Bronchial epithelial cell (primary cell): ENCODE measurements around the gene COL23A1. TPM values are rescaled to one million over a fixed set of nuclear protein-coding genes. Genes with fewer than 3 reads are reported as not detected.
A peak's percentile ranks its signal among the peaks of the same experiment; 100 is the strongest.

Source experiments
- DNase-seq: peaks from one replicate; pipeline ENCODE4 v3.0.0-alpha.2; 2010; ENCODE audit warnings: low read depth
- FAIRE-seq: peaks from 2 replicates; lab custom pipeline; 2011; peaks lifted over from hg19 to GRCh38; lab: Jason Lieb, UNC
- H3K27me3 ChIP-seq: 2 replicates; pipeline ENCODE4 v1.5.1; 2011; ENCODE audit warnings: low read length; ENCODE audit not compliant: control insufficient read depth, insufficient read depth
- H3K36me3 ChIP-seq: 2 replicates; pipeline ENCODE4 v1.5.1; 2011; ENCODE audit warnings: low read length; ENCODE audit not compliant: control insufficient read depth, insufficient read depth
- H3K4me3 ChIP-seq: 2 replicates; pipeline ENCODE4 v1.5.1; 2011; ENCODE audit warnings: mild to moderate bottlenecking, low read depth, low read length, control low read depth
- CTCF ChIP-seq: IDR thresholded peaks from 2 replicates; pipeline ENCODE4 v1.5.1; 2011; ENCODE audit warnings: mild to moderate bottlenecking, moderate library complexity, low read length, control low read depth, inconsistent platforms; ENCODE audit not compliant: insufficient read depth, severe bottlenecking
- total RNA-seq: library from RNA; depleted of rRNA; stranded (reverse); fragments of >200 nt; gene quantifications from 2 replicates; pipeline ENCODE4 v1.2.1, GENCODE V29; 2014

The COL23A1 gene
- total RNA-seq, 1 donor from 2014 or later: 0.26 TPM

GRCh38 chr5:178335302-178336030 is 254.7 kb downstream of the COL23A1 start:
- Histone ChIP-seq H3K4me3 (no peak overlapping the region), H3K36me3 (no peaks in the 10 kb centered on the region), H3K27me3 (peaks cover 3% of the 10 kb centered on the region)
- DNase-seq (no peak), FAIRE-seq (no peak)
- TF ChIP-seq CTCF: no peak

- H3K4me3 ChIP-seq: no peak overlapping the region
- peaks cover 3% of the 10 kb centered on the region for H3K27me3 ChIP-seq
- FAIRE-seq (no peak), DNase-seq (no peak)
- H3K36me3 ChIP-seq: no peaks in the 10 kb centered on the region
- TF ChIP-seq CTCF: no peak
These were observed 255.3 kb downstream of the COL23A1 start for GRCh38 chr5:178334861-178335260.

DNA sequence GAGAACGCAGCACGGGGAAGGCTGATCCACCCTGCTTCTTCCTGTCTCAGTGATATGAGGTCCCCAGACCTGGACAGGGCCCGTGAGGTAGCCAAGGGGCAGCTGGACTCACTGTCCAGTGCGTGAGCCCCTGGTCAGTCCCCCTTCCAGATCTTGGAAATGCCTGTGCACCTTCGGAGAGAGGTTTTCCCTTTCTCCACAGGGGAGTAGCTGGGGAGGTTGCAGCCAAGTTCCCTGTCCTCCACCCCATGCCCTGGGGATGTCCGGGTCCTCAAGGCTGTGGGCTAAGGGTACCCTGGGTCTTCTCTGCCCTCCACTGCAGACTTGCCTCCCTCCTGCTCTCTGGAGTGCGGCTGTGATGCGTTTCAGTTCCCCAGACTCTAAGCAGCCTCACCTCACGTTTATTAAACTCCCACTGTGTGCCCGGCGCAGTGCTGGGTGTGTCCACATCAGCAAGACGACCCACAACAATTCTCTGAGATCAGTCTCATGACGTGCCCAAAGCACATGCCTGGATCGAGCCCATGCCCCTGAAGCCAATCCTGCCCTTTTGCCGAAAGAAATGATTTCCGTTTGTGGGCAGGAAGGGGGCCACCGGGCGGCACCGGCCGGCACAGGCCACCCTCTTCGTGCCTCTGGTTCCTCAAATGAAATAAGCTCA is 256.2 kb downstream of the COL23A1 start:
- peaks cover 3% of the 10 kb centered on the region for H3K27me3 ChIP-seq
- DNase-seq: no peak
- no peak for TF ChIP-seq CTCF

DNA sequence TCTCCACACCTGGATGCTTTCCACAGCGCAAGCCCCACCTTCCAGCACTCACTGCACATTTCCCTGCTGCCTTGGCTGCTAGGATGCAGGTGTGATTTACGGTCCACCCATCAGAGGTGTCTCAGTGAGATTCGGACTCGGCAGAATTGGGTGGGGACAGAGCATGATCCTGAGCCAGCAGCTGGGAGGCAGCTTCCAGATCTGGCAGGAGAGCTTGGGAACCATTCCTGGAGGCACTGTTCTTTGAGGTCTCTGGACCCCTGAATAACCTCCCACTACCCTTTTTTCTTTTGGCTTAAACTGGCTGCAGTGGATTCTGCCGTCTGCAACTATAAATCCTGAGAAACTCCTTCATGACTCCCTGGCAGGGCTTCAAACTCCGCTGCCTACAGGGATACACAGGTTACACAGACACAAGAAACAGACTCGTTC is 258.0 kb downstream of the COL23A1 start:
- no peaks in the 10 kb centered on the region for H3K36me3 ChIP-seq
- no peak overlapping the region for H3K4me3 ChIP-seq
- no peak for TF ChIP-seq CTCF
- FAIRE-seq (no peak), DNase-seq (no peak)
- H3K27me3 ChIP-seq: peaks cover 3% of the 10 kb centered on the region

More for the DNA sequence above, 256.2 kb downstream of the COL23A1 start:
- FAIRE-seq: no peak
- no peaks in the 10 kb centered on the region for H3K36me3 ChIP-seq
- H3K4me3 ChIP-seq: no peak overlapping the region

GRCh38 chr5:178331491-178331996 is 258.6 kb downstream of the COL23A1 start:
- no peak for TF ChIP-seq CTCF
- H3K36me3 ChIP-seq: no peaks in the 10 kb centered on the region
- FAIRE-seq (no peak), DNase-seq (peak; percentile 16)
- no peak overlapping the region for H3K4me3 ChIP-seq
- peaks cover 3% of the 10 kb centered on the region for H3K27me3 ChIP-seq
